AG04449 (cell line): Measurements from ENCODE around the gene HRH3.

Experiments
- CTCF ChIA-PET: fragments of 350-600 bp; formaldehyde crosslinking; extraction: SDS; loops from one replicate; lab custom pipeline; 2021; ENCODE audit warnings: antibody characterized with exemption; lab: Yijun Ruan, JAX
- POLR2A ChIA-PET: fragments of 400-600, 350-600 bp; formaldehyde crosslinking; extraction: SDS; loops from one replicate; lab custom pipeline; 2020; ENCODE audit warnings: antibody characterized with exemption, inconsistent platforms; lab: Yijun Ruan, JAX
- DNase-seq: peaks from one replicate; pipeline ENCODE4 v3.0.0-alpha.2; 2010; ENCODE audit warnings: low read depth, low spot score
- H3K4me3 ChIP-seq: 2 replicates; pipeline ENCODE4 v1.5.1; 2011; ENCODE audit warnings: low read depth, mild to moderate bottlenecking, control low read depth, low read length
- CTCF ChIP-seq: IDR thresholded peaks from one replicate; pipeline ENCODE4 v1.5.1; 2011; ENCODE audit warnings: mild to moderate bottlenecking, moderate library complexity, low read length, control low read depth, inconsistent platforms; ENCODE audit not compliant: insufficient read depth; ENCODE audit errors: missing control alignments

Gene HRH3

GRCh38 chr20:62219992-62220665 lies at the start of gene HRH3:
Gene HRH3 (minus strand): TSS chr20:62220278. CDS start chr20:62219970, 308 bp downstream.
- POLR2A ChIA-PET: no interaction called here
- CTCF ChIA-PET: no interaction called here
- TF ChIP-seq CTCF: no peak
- H3K4me3 ChIP-seq: 0 out of 2 replicates have a peak within 1 kb of the TSS, but pooled peaks have one; percentile 18
- no peak for DNase-seq

- no peak overlapping the region for H3K4me3 ChIP-seq
- ChIA-PET CTCF (no interaction called here), POLR2A (no interaction called here)
- no peak for DNase-seq
- TF ChIP-seq CTCF: no peak
These were observed 49.8 kb upstream of the HRH3 start for GRCh38 chr20:62269871-62270270.

GRCh38 chr20:62269378-62269777 lies 49.3 kb upstream of the HRH3 start:
- H3K4me3 ChIP-seq: no peak overlapping the region
- no peak for DNase-seq
- ChIA-PET CTCF (no interaction called here), POLR2A (no interaction called here)
- no peak for TF ChIP-seq CTCF

- DNase-seq: no peak
- ChIA-PET CTCF (interaction anchor here (0.6 kb wide), 1 partner anchor 80 kb away, joined by 3 read pairs; no protein-coding TSS in a partner anchor), POLR2A (no interaction called here)
- TF ChIP-seq CTCF: no peak
- H3K4me3 ChIP-seq: no peak overlapping the region
These were observed 48.3 kb upstream of the HRH3 start for GRCh38 chr20:62268228-62268900.

GRCh38 chr20:62267543-62267942 lies 47.5 kb upstream of the HRH3 start:
- DNase-seq: no peak

More at GRCh38 chr20:62267543-62267942, 47.5 kb upstream of the HRH3 start:
- ChIA-PET CTCF (interaction anchor here (1.6 kb wide), 1 partner anchor 35 kb away, joined by 7 read pairs; the partner anchor contains the start of gene ADRM1), POLR2A (no interaction called here)
- no peak overlapping the region for H3K4me3 ChIP-seq
- no peak for TF ChIP-seq CTCF
